ENCODE results near the gene CHST11.

Gene CHST11

DNA sequence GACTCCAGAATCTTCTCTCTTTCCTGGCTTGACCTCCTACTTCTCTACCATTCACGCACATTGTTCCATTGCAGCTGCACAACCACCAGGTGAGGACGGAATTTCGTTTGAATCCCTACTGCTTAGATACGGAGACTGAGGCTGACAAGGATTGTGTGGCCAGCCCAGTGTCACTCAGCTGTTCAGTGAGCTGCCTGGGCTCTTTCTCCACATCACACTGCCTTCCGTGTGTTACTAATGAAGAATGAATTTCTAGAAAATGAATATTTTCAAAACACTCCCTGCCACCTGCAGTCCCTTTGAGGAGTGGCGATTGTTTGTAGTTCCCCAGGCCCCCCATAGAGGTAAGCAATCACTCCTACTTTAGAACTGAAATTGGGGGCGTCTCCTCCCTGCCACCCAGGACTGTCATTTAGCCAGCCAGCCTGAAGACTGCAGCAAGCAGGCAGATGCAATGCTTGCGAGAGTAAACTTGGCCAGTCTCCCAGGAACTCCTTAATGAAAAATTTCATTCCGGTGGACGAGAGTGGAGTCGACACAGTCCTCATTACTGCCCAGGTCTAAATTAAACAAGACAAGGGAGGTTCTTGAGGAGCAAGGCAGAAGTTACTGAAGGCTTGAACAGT lies 261.7 kb downstream of the CHST11 start:
- H3K9me3 ChIP-seq (ENCODE audit: control insufficient read depth in 2 of 2, low read length in 2 of 2) = no peaks in the 10 kb centered on the region
- no peak overlapping the region for H3K9ac ChIP-seq (ENCODE audit: low read depth in 1 of 2, low read length in 2 of 2)
- no peaks in the 10 kb centered on the region for H3K27me3 ChIP-seq (ENCODE audit: control insufficient read depth in 2 of 2, insufficient read depth in 2 of 2, low read length in 2 of 2)
- H3K4me1 ChIP-seq (ENCODE audit: control insufficient read depth in 2 of 2, insufficient read depth in 2 of 2, low read length in 2 of 2) = peaks cover 2 to 3% of the 10 kb centered on the region in 2 donors
- H3K36me3 ChIP-seq (ENCODE audit: control insufficient read depth in 2 of 2, insufficient read depth in 2 of 2, low read length in 2 of 2) = no peaks in the 10 kb centered on the region
- H3K4me3 ChIP-seq (ENCODE audit: low read length in 2 of 2) = no peak overlapping the region
- no peak overlapping the region for H3K27ac ChIP-seq (ENCODE audit: low read depth in 2 of 2, low read length in 2 of 2)

- H3K4me3 ChIP-seq (ENCODE audit: low read length in 2 of 2) = peak overlapping the region; percentile 38 to 62
- H3K36me3 ChIP-seq (ENCODE audit: control insufficient read depth in 2 of 2, insufficient read depth in 2 of 2, low read length in 2 of 2) = no peaks in the 10 kb centered on the region
- peak overlapping the region; percentile 79 for H3K27ac ChIP-seq (ENCODE audit: low read depth in 2 of 2, low read length in 2 of 2)
- H3K4me1 ChIP-seq (ENCODE audit: control insufficient read depth in 2 of 2, insufficient read depth in 2 of 2, low read length in 2 of 2) = peaks cover 2 to 3% of the 10 kb centered on the region in 2 donors
- H3K9ac ChIP-seq (ENCODE audit: low read depth in 1 of 2, low read length in 2 of 2) = peak overlapping the region; percentile 48 to 59
- H3K9me3 ChIP-seq (ENCODE audit: control insufficient read depth in 2 of 2, low read length in 2 of 2) = no peaks in the 10 kb centered on the region
- H3K27me3 ChIP-seq (ENCODE audit: control insufficient read depth in 2 of 2, insufficient read depth in 2 of 2, low read length in 2 of 2) = no peaks in the 10 kb centered on the region
These were observed 263.1 kb downstream of the CHST11 start for GRCh38 chr12:104719700-104720338.

GRCh38 chr12:104720339-104721038 lies 263.7 kb downstream of the CHST11 start:
- Histone ChIP-seq H3K27ac (ENCODE audit: low read depth in 2 of 2, low read length in 2 of 2) (peak overlapping the region; percentile 79), H3K36me3 (ENCODE audit: control insufficient read depth in 2 of 2, insufficient read depth in 2 of 2, low read length in 2 of 2) (no peaks in the 10 kb centered on the region), H3K4me1 (ENCODE audit: control insufficient read depth in 2 of 2, insufficient read depth in 2 of 2, low read length in 2 of 2) (peaks cover 2 to 3% of the 10 kb centered on the region in 2 donors), H3K4me3 (ENCODE audit: low read length in 2 of 2) (peak overlapping the region; percentile 38 to 62), H3K9ac (ENCODE audit: low read depth in 1 of 2, low read length in 2 of 2) (peak overlapping the region; percentile 48 to 59), H3K27me3 (ENCODE audit: control insufficient read depth in 2 of 2, insufficient read depth in 2 of 2, low read length in 2 of 2) (no peaks in the 10 kb centered on the region), H3K9me3 (ENCODE audit: control insufficient read depth in 2 of 2, low read length in 2 of 2) (no peaks in the 10 kb centered on the region)

- peaks cover 2 to 3% of the 10 kb centered on the region in 2 donors for H3K4me1 ChIP-seq (ENCODE audit: control insufficient read depth in 2 of 2, insufficient read depth in 2 of 2, low read length in 2 of 2)
- peak overlapping the region; percentile 48 to 59 for H3K9ac ChIP-seq (ENCODE audit: low read depth in 1 of 2, low read length in 2 of 2)
- peak overlapping the region in 1 of 2 donors; percentile 62 for H3K4me3 ChIP-seq (ENCODE audit: low read length in 2 of 2)
- H3K9me3 ChIP-seq (ENCODE audit: control insufficient read depth in 2 of 2, low read length in 2 of 2) = no peaks in the 10 kb centered on the region
- H3K27me3 ChIP-seq (ENCODE audit: control insufficient read depth in 2 of 2, insufficient read depth in 2 of 2, low read length in 2 of 2) = no peaks in the 10 kb centered on the region
- peak overlapping the region; percentile 79 for H3K27ac ChIP-seq (ENCODE audit: low read depth in 2 of 2, low read length in 2 of 2)
- H3K36me3 ChIP-seq (ENCODE audit: control insufficient read depth in 2 of 2, insufficient read depth in 2 of 2, low read length in 2 of 2) = no peaks in the 10 kb centered on the region
These were observed 264.3 kb downstream of the CHST11 start for GRCh38 chr12:104721039-104721405.

- H3K9ac ChIP-seq (ENCODE audit: low read depth in 1 of 2, low read length in 2 of 2) = no peak overlapping the region
- H3K4me1 ChIP-seq (ENCODE audit: control insufficient read depth in 2 of 2, insufficient read depth in 2 of 2, low read length in 2 of 2) = peaks cover 2 to 3% of the 10 kb centered on the region in 2 donors
- no peaks in the 10 kb centered on the region for H3K27me3 ChIP-seq (ENCODE audit: control insufficient read depth in 2 of 2, insufficient read depth in 2 of 2, low read length in 2 of 2)
- no peaks in the 10 kb centered on the region for H3K36me3 ChIP-seq (ENCODE audit: control insufficient read depth in 2 of 2, insufficient read depth in 2 of 2, low read length in 2 of 2)
- H3K27ac ChIP-seq (ENCODE audit: low read depth in 2 of 2, low read length in 2 of 2) = no peak overlapping the region
- no peaks in the 10 kb centered on the region for H3K9me3 ChIP-seq (ENCODE audit: control insufficient read depth in 2 of 2, low read length in 2 of 2)
- no peak overlapping the region for H3K4me3 ChIP-seq (ENCODE audit: low read length in 2 of 2)
These were observed 265.2 kb downstream of the CHST11 start for GRCh38 chr12:104721936-104722335.

- peaks cover 2 to 3% of the 10 kb centered on the region in 2 donors for H3K4me1 ChIP-seq (ENCODE audit: control insufficient read depth in 2 of 2, insufficient read depth in 2 of 2, low read length in 2 of 2)
- H3K27me3 ChIP-seq (ENCODE audit: control insufficient read depth in 2 of 2, insufficient read depth in 2 of 2, low read length in 2 of 2) = no peaks in the 10 kb centered on the region
- H3K27ac ChIP-seq (ENCODE audit: low read depth in 2 of 2, low read length in 2 of 2) = no peak overlapping the region
- H3K9ac ChIP-seq (ENCODE audit: low read depth in 1 of 2, low read length in 2 of 2) = no peak overlapping the region
- no peaks in the 10 kb centered on the region for H3K36me3 ChIP-seq (ENCODE audit: control insufficient read depth in 2 of 2, insufficient read depth in 2 of 2, low read length in 2 of 2)
- H3K4me3 ChIP-seq (ENCODE audit: low read length in 2 of 2) = no peak overlapping the region
- H3K9me3 ChIP-seq (ENCODE audit: control insufficient read depth in 2 of 2, low read length in 2 of 2) = no peaks in the 10 kb centered on the region
These were observed 266.1 kb downstream of the CHST11 start for GRCh38 chr12:104722601-104723534.

GRCh38 chr12:104723895-104724294 lies 267.1 kb downstream of the CHST11 start:
- Histone ChIP-seq H3K4me1 (ENCODE audit: control insufficient read depth in 2 of 2, insufficient read depth in 2 of 2, low read length in 2 of 2) (peaks cover 2 to 3% of the 10 kb centered on the region in 2 donors), H3K9me3 (ENCODE audit: control insufficient read depth in 2 of 2, low read length in 2 of 2) (no peaks in the 10 kb centered on the region)

GRCh38 chr12:104724992-104725585 lies 268.3 kb downstream of the CHST11 start:
- Histone ChIP-seq H3K36me3 (ENCODE audit: control insufficient read depth in 2 of 2, insufficient read depth in 2 of 2, low read length in 2 of 2) (no peaks in the 10 kb centered on the region), H3K27me3 (ENCODE audit: control insufficient read depth in 2 of 2, insufficient read depth in 2 of 2, low read length in 2 of 2) (no peaks in the 10 kb centered on the region), H3K4me3 (ENCODE audit: low read length in 2 of 2) (no peak overlapping the region), H3K9ac (ENCODE audit: low read depth in 1 of 2, low read length in 2 of 2) (no peak overlapping the region), H3K9me3 (ENCODE audit: control insufficient read depth in 2 of 2, low read length in 2 of 2) (no peaks in the 10 kb centered on the region), H3K4me1 (ENCODE audit: control insufficient read depth in 2 of 2, insufficient read depth in 2 of 2, low read length in 2 of 2) (peaks cover 2% of the 10 kb centered on the region in 2 donors), H3K27ac (ENCODE audit: low read depth in 2 of 2, low read length in 2 of 2) (no peak overlapping the region)

More at GRCh38 chr12:104723895-104724294, 267.1 kb downstream of the CHST11 start:
- Histone ChIP-seq H3K27ac (ENCODE audit: low read depth in 2 of 2, low read length in 2 of 2) (no peak overlapping the region), H3K9ac (ENCODE audit: low read depth in 1 of 2, low read length in 2 of 2) (no peak overlapping the region), H3K36me3 (ENCODE audit: control insufficient read depth in 2 of 2, insufficient read depth in 2 of 2, low read length in 2 of 2) (no peaks in the 10 kb centered on the region), H3K27me3 (ENCODE audit: control insufficient read depth in 2 of 2, insufficient read depth in 2 of 2, low read length in 2 of 2) (no peaks in the 10 kb centered on the region), H3K4me3 (ENCODE audit: low read length in 2 of 2) (no peak overlapping the region)

DNA sequence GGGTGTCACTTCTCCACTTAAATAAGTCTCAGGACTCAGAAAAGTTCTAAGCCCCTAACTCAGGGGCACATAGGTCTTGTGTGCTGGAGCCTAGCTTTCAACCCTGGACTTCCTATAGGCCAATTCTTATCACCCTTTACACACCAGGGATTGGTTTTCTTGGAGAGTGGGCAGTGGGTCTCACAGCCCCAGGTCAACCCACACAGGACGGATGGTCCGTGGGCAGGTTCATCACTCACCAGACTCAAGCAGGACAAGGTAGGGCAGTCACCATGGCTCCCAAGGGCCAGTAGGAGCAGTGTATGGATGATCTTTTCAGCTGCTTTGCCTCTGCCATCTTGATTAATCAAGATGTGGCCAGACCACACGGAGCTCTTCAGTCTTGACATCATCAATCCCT lies 268.9 kb downstream of the CHST11 start:
- H3K27me3 ChIP-seq (ENCODE audit: control insufficient read depth in 2 of 2, insufficient read depth in 2 of 2, low read length in 2 of 2) = no peaks in the 10 kb centered on the region
- H3K4me3 ChIP-seq (ENCODE audit: low read length in 2 of 2) = no peak overlapping the region
- no peaks in the 10 kb centered on the region for H3K36me3 ChIP-seq (ENCODE audit: control insufficient read depth in 2 of 2, insufficient read depth in 2 of 2, low read length in 2 of 2)
- H3K9me3 ChIP-seq (ENCODE audit: control insufficient read depth in 2 of 2, low read length in 2 of 2) = no peaks in the 10 kb centered on the region
- no peak overlapping the region for H3K9ac ChIP-seq (ENCODE audit: low read depth in 1 of 2, low read length in 2 of 2)
- H3K27ac ChIP-seq (ENCODE audit: low read depth in 2 of 2, low read length in 2 of 2) = no peak overlapping the region
- H3K4me1 ChIP-seq (ENCODE audit: control insufficient read depth in 2 of 2, insufficient read depth in 2 of 2, low read length in 2 of 2) = peaks cover 0 to 2% of the 10 kb centered on the region in 2 donors
